H54 (cell line): ENCODE measurements around the gene BCAS4.

ENCODE experiments used
- DNase-seq: peaks from one replicate; pipeline ENCODE4 v3.0.0; 2011; ENCODE audit warnings: low spot score, mixed read lengths; ENCODE audit not compliant: insufficient read length
- FAIRE-seq: peaks from 3 replicates; lab custom pipeline; 2011; peaks lifted over from hg19 to GRCh38; lab: Jason Lieb, UNC
- POLR2A ChIP-seq: IDR thresholded peaks from 2 replicates; pipeline ENCODE4 v1.6.1; 2011; ENCODE audit warnings: low read depth, mild to moderate bottlenecking, low read length

Gene BCAS4

DNA sequence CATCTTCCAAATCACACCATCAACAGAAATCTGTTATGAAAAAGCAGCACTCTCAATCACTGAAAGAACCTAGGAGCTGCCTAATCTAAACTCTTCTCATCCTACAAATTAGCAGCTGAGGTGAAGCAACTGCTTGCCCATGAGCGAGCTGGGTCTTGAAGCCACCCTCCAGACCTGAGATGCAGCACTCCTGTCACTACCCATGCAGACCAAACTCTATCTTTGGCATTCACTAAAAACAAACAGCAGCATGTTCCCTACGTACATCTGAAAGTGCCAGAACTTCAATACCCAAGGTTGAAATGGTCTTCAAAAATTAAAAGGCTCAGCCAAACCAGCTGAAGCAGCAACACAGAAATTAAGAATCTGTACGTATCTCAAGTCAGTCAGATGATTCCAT, 122.1 kb downstream of the BCAS4 start:
- DNase-seq (no peak), FAIRE-seq (no peak)
- TF ChIP-seq POLR2A = no peak

DNA sequence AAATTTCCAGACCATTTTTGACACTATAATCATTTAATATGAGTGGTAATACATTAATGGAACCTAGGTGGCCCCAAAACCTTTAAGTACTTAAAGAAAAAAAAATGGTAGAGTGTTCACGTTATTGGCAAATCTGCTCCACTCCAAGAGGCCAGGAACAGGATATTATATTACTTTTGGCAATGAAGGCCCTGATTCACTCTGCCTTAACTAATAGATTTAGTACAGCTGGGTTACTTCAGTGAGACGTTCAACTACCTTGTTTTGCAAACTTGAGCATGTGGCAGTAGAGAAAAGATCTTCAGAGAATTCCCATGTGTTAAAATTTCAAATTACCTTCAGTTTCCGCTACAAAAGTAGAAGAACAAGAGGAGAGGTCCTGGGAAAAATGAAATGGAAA, 123.5 kb downstream of the BCAS4 start:
- FAIRE-seq (no peak), DNase-seq (no peak)
- TF ChIP-seq POLR2A = no peak

DNA sequence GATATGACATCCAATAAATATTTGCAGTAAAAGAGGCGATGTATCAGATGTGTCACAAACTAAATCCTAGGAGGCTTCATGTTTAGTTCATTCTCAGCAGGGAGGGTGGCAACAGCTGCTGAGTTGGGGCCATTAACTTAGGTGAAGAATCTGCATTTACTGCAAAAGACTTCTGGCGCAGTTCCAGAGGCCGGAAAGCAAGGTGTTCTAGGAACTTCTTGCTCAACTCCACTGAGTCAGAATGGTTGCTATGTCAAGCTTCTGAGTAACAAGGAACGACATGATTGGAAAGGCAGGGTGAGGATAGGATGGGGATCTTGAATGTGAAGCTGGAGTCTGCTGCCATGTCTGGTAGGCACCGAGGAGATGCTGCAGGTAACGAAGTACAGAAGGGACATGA, 124.7 kb downstream of the BCAS4 start:
- TF ChIP-seq POLR2A = no peak
- FAIRE-seq (no peak), DNase-seq (no peak)

DNA sequence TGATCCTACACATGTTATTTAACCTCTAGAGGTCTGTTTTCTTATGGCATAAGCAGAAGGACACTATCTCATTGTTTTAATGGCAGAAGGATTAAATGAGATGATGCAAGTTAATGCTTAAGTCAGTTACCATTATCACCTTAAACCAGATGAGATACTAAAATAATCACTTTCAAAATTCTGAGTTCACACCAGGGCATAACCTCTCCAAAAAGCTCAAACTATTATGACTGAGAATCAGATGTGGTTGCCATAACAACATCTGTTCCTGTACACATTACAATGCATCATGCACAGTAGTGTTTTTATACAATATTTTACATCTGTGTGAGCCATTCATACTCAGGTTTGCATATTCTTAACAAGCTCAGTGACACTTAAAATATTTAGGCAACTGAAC, 126.1 kb downstream of the BCAS4 start:
- FAIRE-seq (no peak), DNase-seq (no peak)
- no peak for TF ChIP-seq POLR2A

DNA sequence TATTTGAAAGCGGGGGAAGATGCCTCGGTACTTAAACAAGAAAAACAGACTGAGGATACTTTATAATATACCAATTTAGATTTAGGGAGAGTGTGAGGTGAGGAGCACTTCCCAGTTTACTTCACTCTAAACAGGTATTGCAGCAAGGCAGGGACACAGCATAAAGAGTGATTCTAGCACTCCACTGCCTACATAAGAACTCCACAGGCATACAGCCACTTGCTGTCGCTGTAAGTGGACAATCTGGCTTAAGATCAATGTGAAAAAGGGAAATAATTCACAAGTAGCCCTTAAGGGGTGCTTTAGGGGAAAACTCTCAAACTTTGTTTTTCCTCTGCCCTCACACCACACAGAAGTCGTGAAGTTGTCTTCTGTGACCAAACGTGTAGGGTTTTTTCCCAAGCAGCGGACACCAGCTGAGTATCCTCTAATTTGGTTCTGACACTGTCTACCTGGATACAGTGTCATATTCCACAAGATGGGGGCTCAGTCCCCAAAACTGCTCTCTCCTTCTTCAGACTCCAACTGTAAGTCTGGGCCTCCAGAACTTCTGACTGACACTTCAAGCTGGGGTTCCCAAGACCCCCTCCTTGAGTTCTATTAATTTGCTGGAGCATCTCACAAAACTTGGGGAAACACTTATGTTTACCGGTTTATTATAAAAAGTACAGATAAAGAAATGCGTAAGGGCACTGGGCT, 127.1 kb downstream of the BCAS4 start:
- TF ChIP-seq POLR2A = no peak
- no peak for FAIRE-seq

DNA sequence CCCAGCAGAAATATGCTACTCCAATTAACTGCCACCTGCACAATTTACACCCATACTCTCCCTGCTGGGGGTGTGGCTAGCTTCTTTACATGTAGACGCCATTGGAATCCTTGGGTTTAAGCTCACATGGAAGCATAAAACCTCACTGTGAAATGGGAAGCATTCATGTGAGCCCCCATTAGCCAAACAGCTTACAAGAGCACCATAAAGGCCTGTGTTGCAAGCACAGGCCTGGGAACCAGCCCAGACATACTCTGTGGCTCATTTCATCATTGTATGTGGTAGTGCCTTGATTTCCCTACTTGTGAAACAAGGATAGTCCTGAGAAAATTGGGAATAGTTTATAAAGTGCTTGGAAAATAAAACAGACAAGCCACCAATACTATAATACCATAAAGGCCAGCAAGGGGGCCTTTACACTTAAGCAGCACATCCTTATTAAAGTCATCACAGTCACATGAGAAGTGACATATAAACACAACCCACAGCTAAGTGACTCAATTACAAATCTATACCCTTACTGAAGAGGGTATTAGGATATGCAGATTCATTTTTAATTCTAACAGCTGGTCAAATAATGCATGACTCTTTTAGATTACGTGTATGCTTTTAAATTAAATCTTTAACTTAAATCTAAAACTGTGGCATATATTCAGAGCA, 129.5 kb downstream of the BCAS4 start:
- FAIRE-seq (no peak), DNase-seq (no peak)
- TF ChIP-seq POLR2A = no peak

More for the DNA sequence above, 127.1 kb downstream of the BCAS4 start:
- DNase-seq = no peak

DNA sequence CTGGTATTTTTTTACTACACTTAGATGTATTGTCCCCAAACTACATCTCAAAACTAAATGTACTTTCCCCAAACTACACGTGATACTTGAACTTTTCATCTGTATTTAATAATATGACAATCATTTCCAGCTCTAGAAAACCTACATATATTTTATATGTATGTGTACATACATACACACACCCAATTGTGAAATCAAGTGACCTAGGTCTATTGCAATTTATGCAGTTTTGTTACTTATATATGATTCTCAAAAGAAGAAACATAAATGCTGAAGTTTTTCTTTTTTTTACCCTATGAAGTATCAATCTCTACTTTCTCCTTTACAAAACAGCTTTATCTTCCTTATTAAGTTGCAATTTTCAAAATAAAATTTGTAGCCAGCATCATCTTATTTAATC, 131.7 kb downstream of the BCAS4 start:
- no peak for FAIRE-seq

More for the DNA sequence above, 131.7 kb downstream of the BCAS4 start:
- DNase-seq = no peak
- no peak for TF ChIP-seq POLR2A
